Measurements from ENCODE around the gene NACAD. TPM values are rescaled to one million over a fixed set of nuclear protein-coding genes. Genes with fewer than 3 reads are reported as not detected.
A peak's percentile ranks its signal among the peaks of the same experiment; 100 is the strongest.

NACAD gene
- total and polyA plus RNA-seq, 2 of the 4 experiments (the other 2 are of a cell fraction) = 0.54 to 2.2 TPM

DNA sequence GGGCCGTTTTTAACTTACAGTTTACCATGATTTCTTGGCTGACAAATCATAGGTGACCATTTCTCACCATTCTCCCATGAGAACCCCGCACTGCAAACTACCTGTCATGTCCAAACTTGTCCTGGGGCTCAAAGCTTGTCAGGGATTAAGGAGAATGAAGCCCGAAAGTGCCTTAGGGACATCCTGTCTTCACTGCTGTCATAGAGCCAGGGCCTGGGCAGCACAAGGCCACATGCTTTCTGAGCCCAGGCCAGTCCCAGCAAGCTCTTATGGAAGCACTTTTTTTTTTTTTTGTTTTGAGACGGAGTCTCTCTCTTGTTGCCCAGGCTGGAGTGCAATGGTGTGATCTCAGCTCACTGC, 54.9 kb downstream of the NACAD start:
- no peak overlapping the region for H2AK5ac ChIP-seq (ENCODE audit: low read depth, low read length)
- peak overlapping the region; percentile 35; the same call in 1 of the 2 replicates for H3K14ac ChIP-seq (replicated peaks; ENCODE audit: low read depth, low read length)
- TF ChIP-seq FOS (IDR thresholded peaks at IDR 0.05; ENCODE audit: low read depth, low read length) (no peak), CHD1 (IDR thresholded peaks at IDR 0.05; ENCODE audit: low read depth, low read length) (no peak), POLR2A (IDR thresholded peaks at IDR 0.05; ENCODE audit: low read depth, low read length) (no peak)
- 0 out of 2 replicates have a peak overlapping the region, but pooled peaks have one; percentile 12 for H2BK120ac ChIP-seq (ENCODE audit: low read depth, low read length)
- peaks cover 60% of the 10 kb centered on the region for H4K20me1 ChIP-seq (ENCODE audit: insufficient read depth, low read length)
- H2AK9ac ChIP-seq (replicated peaks; ENCODE audit: low read depth, low read length, poor library complexity) = peak overlapping the region; percentile 17
- no peaks in the 10 kb centered on the region for H3K9me3 ChIP-seq (ENCODE audit: control insufficient read depth, insufficient read depth, low read length)
- no peak overlapping the region for H3K4me2 ChIP-seq (ENCODE audit: low read depth, low read length)
- CTCF ChIA-PET = no interaction called here
- H3K9me1 ChIP-seq (ENCODE audit: insufficient read depth, low read length) = peaks cover 27% of the 10 kb centered on the region
- no TSS peak for BruUV-seq (replicated peaks)
- peaks cover 9% of the 10 kb centered on the region for H3K4me1 ChIP-seq (ENCODE audit: control insufficient read depth, insufficient read depth, low read length)
- H4K8ac ChIP-seq (ENCODE audit: low read depth in 2 of 2, low read length in 2 of 2) = peak overlapping the region in 1 of 2 experiments; percentile 49; a peak in 2 of 4 replicates
- H4K5ac ChIP-seq (ENCODE audit: low read depth, low read length) = no peak overlapping the region
- H2BK5ac ChIP-seq (ENCODE audit: low read depth, low read length, poor library complexity, severe bottlenecking) = peak overlapping the region; percentile 17
- no peak overlapping the region for H3K9ac ChIP-seq (ENCODE audit: low read depth, low read length)
- 80% methylated on average over 1 of the region's 4 CpGs; no CpG with 5 or more reads in 1 of the 2 experiments for WGBS, 2 experiments (ENCODE audit: extremely low coverage in 2 of 2, insufficient read length in 1 of 2)
- H3K27me3 ChIP-seq (ENCODE audit: control insufficient read depth, insufficient read depth, low read length) = no peaks in the 10 kb centered on the region
- dilution Hi-C loops (cut with HindIII; ENCODE audit: low sequenced_read_pairs, unreplicated experiment) (loop anchor here (10.0 kb wide), 1 partner anchor 61 kb away; no protein-coding TSS in a partner anchor), intact Hi-C loops (cut with micrococcal nuclease) (no loop called here), in situ Hi-C loops (cut with MboI; ENCODE audit: low sequenced_read_pairs) (no loop called here)
- H3K56ac ChIP-seq (ENCODE audit: extremely low read depth, insufficient read depth, low read length) = no peak overlapping the region
- H2BK15ac ChIP-seq (ENCODE audit: low read depth, low read length) = no peak overlapping the region
- no peak for DNase-seq
- peak overlapping the region; percentile 26; the same call in 1 of the 2 replicates for H3K23ac ChIP-seq (ENCODE audit: low read depth, low read length)
- peaks cover 7% of the 10 kb centered on the region for H3K36me3 ChIP-seq (ENCODE audit: control insufficient read depth, insufficient read depth, low read length)
- H2AFZ ChIP-seq (replicated peaks; ENCODE audit: low read length, poor library complexity) = no peak overlapping the region
- ATAC-seq (ENCODE audit: low read depth) = no peak
- no peak overlapping the region for H2BK20ac ChIP-seq (ENCODE audit: low read depth, low read length)
- H3K27ac ChIP-seq (ENCODE audit: insufficient read depth, low read length) = no peak overlapping the region
- no peak overlapping the region for H4K91ac ChIP-seq (ENCODE audit: insufficient read depth, low read depth, low read length)
- POLR2A ChIA-PET (ENCODE audit: unreplicated experiment) = no interaction called here
- H3K4ac ChIP-seq (ENCODE audit: low read depth, low read length) = peak overlapping the region; percentile 32
- no peak overlapping the region for H3K4me3 ChIP-seq (ENCODE audit: insufficient read depth, low read depth, low read length)
- H3K18ac ChIP-seq (ENCODE audit: low read depth, low read length) = 0 out of 2 replicates have a peak overlapping the region, but pooled peaks have one; percentile 25
- peaks cover 46 to 83% of the 10 kb centered on the region in 2 experiments for H3K79me1 ChIP-seq (ENCODE audit: low read depth in 1 of 2, low read length in 2 of 2)
